ENCODE data around the gene KIR2DL3.
"Not testable (repeated sequence)": the region's sequence is repeated elsewhere in the genome, so short reads cannot be mapped to it uniquely, and the experiment has no call there.

KIR2DL3 gene

GRCh38 chr19:54738306-54738705 is at the start of gene KIR2DL3:
Gene KIR2DL3, plus strand, starts transcription at chr19:54738513. Its CDS starts 33 bp downstream, at chr19:54738546.
- not testable (repeated sequence) for DNase-seq (ENCODE audit: low read depth in 1 of 2, low spot score in 1 of 2)

GRCh38 chr19:54691582-54692297 is 46.6 kb upstream of the KIR2DL3 start:
- DNase-seq (ENCODE audit: low read depth in 1 of 2, low spot score in 1 of 2) = no peak

- DNase-seq (ENCODE audit: low read depth in 1 of 2, low spot score in 1 of 2) = no peak
Observed at GRCh38 chr19:54692298-54692615, 46.1 kb upstream of the KIR2DL3 start.

GRCh38 chr19:54694648-54695047 is 43.7 kb upstream of the KIR2DL3 start:
- DNase-seq (ENCODE audit: low read depth in 1 of 2, low spot score in 1 of 2) = no peak

GRCh38 chr19:54696117-54696548 is 42.2 kb upstream of the KIR2DL3 start:
- no peak for DNase-seq (ENCODE audit: low read depth in 1 of 2, low spot score in 1 of 2)

GRCh38 chr19:54696766-54697165 is 41.5 kb upstream of the KIR2DL3 start:
- DNase-seq (ENCODE audit: low read depth in 1 of 2, low spot score in 1 of 2) = no peak

- not testable (repeated sequence) for DNase-seq (ENCODE audit: low read depth in 1 of 2, low spot score in 1 of 2)
Observed at GRCh38 chr19:54697716-54698115, 40.6 kb upstream of the KIR2DL3 start.

- DNase-seq (ENCODE audit: low read depth in 1 of 2, low spot score in 1 of 2) = no peak
Observed at GRCh38 chr19:54704928-54705327, 33.4 kb upstream of the KIR2DL3 start.

GRCh38 chr19:54707962-54708361 is 30.4 kb upstream of the KIR2DL3 start:
- DNase-seq (ENCODE audit: low read depth in 1 of 2, low spot score in 1 of 2) = no peak

- DNase-seq (ENCODE audit: low read depth in 1 of 2, low spot score in 1 of 2) = no peak
Observed at GRCh38 chr19:54708781-54709180, 29.5 kb upstream of the KIR2DL3 start.

- DNase-seq (ENCODE audit: low read depth in 1 of 2, low spot score in 1 of 2) = no peak
Observed at GRCh38 chr19:54709212-54709948, 28.9 kb upstream of the KIR2DL3 start.

- DNase-seq (ENCODE audit: low read depth in 1 of 2, low spot score in 1 of 2) = not testable (repeated sequence)
Observed at GRCh38 chr19:54709956-54710355, 28.4 kb upstream of the KIR2DL3 start.

- no peak for DNase-seq (ENCODE audit: low read depth in 1 of 2, low spot score in 1 of 2)
Observed at GRCh38 chr19:54724142-54724541, 14.2 kb upstream of the KIR2DL3 start, which contains the start of gene KIR3DL3. Gene KIR3DL3, plus strand, starts transcription at chr19:54724442. Its CDS starts 55 bp downstream, at chr19:54724497.

- DNase-seq (ENCODE audit: low read depth in 1 of 2, low spot score in 1 of 2) = no peak
Observed at GRCh38 chr19:54724644-54725043, 13.7 kb upstream of the KIR2DL3 start.

- no peak for DNase-seq (ENCODE audit: low read depth in 1 of 2, low spot score in 1 of 2)
Observed at GRCh38 chr19:54725321-54725720, 13.0 kb upstream of the KIR2DL3 start.

- no peak for DNase-seq (ENCODE audit: low read depth in 1 of 2, low spot score in 1 of 2)
Observed at GRCh38 chr19:54727562-54727961, 10.8 kb upstream of the KIR2DL3 start.

- no peak for DNase-seq (ENCODE audit: low read depth in 1 of 2, low spot score in 1 of 2)
Observed at GRCh38 chr19:54728167-54728566, 10.1 kb upstream of the KIR2DL3 start.

GRCh38 chr19:54729416-54730188 is 8.7 kb upstream of the KIR2DL3 start:
- DNase-seq (ENCODE audit: low read depth in 1 of 2, low spot score in 1 of 2) = no peak

- DNase-seq (ENCODE audit: low read depth in 1 of 2, low spot score in 1 of 2) = no peak
Observed at GRCh38 chr19:54731191-54731590, 7.1 kb upstream of the KIR2DL3 start.

- DNase-seq (ENCODE audit: low read depth in 1 of 2, low spot score in 1 of 2) = no peak
Observed at GRCh38 chr19:54738715-54739114, 402 bp downstream of the KIR2DL3 start.

GRCh38 chr19:54739587-54740497 is 1.5 kb downstream of the KIR2DL3 start:
- no peak for DNase-seq (ENCODE audit: low read depth in 1 of 2, low spot score in 1 of 2)

Measured in activated T-helper 1 cell treated with anti-CD3 and anti-CD28 coated beads, Interleukin-2, amount 50 U/mL, for 16 hours (primary cell).